HEK293 (cell line): Measurements from ENCODE around the gene SLIT1.

Experiments used
- CTCF ChIA-PET: fragments of 350-600 bp; formaldehyde crosslinking; extraction: SDS; loops from one replicate; lab custom pipeline; 2021; ENCODE audit warnings: antibody characterized with exemption; lab: Yijun Ruan, JAX
- POLR2A ChIA-PET: fragments of 300-600 bp; formaldehyde crosslinking; extraction: SDS; loops from one replicate; lab custom pipeline; 2020; ENCODE audit warnings: antibody characterized with exemption, inconsistent platforms; lab: Yijun Ruan, JAX
- H3K27ac ChIP-seq: fragments of 200-500 bp; sonication (Bioruptor generic); 2 replicates; pipeline ENCODE4 v1.5.1; 2014; ENCODE audit warnings: low read depth, low read length, control low read depth, inconsistent platforms; ENCODE audit errors: extremely low read depth
- H3K36me3 ChIP-seq, 2 experiments: fragments of 200-500 bp in 1 of 2; sonication (Bioruptor generic) in 1 of 2; 1 replicate in 1 of 2; 2 replicates in 1 of 2; pipeline ENCODE4 v1.5.1; 2014 to 2017; ENCODE audit warnings: inconsistent platforms in 2 of 2, low read length in 2 of 2; ENCODE audit not compliant: control insufficient read depth in 2 of 2, insufficient read depth in 1 of 2
- H3K4me1 ChIP-seq: fragments of 200-500 bp; sonication (Bioruptor generic); 2 replicates; pipeline ENCODE4 v1.5.1; 2014; ENCODE audit warnings: mild to moderate bottlenecking, low read length, inconsistent platforms; ENCODE audit not compliant: control insufficient read depth, insufficient read depth
- H3K4me3 ChIP-seq: 2 replicates; pipeline ENCODE4 v1.5.1; 2011; ENCODE audit warnings: low read depth, mild to moderate bottlenecking, control low read depth, low read length, moderate library complexity
- H3K9me3 ChIP-seq: fragments of 200-500 bp; sonication (Bioruptor generic); 2 replicates; pipeline ENCODE4 v1.5.1; 2014; ENCODE audit warnings: low read depth, low read length, inconsistent platforms; ENCODE audit not compliant: control insufficient read depth, insufficient read depth
- BCL11A ChIP-seq: fragments of 450-650 bp; formaldehyde crosslinking; IDR thresholded peaks from 2 replicates; pipeline ENCODE4 v1.5.1; 2016; ENCODE audit warnings: low read depth, missing biosample characterization, missing genetic modification characterization
- EGR2 ChIP-seq: fragments of 450-650 bp; formaldehyde crosslinking; IDR thresholded peaks from 2 replicates; pipeline ENCODE4 v1.5.1; 2016; ENCODE audit warnings: low read depth, missing biosample characterization, missing genetic modification characterization
- FEZF1 ChIP-seq: fragments of 450-650 bp; formaldehyde crosslinking; IDR thresholded peaks from 2 replicates; pipeline ENCODE4 v1.5.1; 2016; ENCODE audit warnings: missing biosample characterization, missing genetic modification characterization
- GLIS2 ChIP-seq: fragments of 450-650 bp; formaldehyde crosslinking; IDR thresholded peaks from 2 replicates; pipeline ENCODE4 v1.5.1; 2016; ENCODE audit warnings: missing biosample characterization, missing genetic modification characterization
- KLF10 ChIP-seq: fragments of 450-650 bp; IDR thresholded peaks from 2 replicates; pipeline ENCODE4 v1.5.1; 2018; ENCODE audit warnings: missing biosample characterization, mild to moderate bottlenecking, missing genetic modification characterization
- OSR2 ChIP-seq: fragments of 450-650 bp; formaldehyde crosslinking; IDR thresholded peaks from 2 replicates; pipeline ENCODE4 v1.5.1; 2016; ENCODE audit warnings: missing biosample characterization, missing genetic modification characterization
- PBX3 ChIP-seq: sonication (generic); formaldehyde crosslinking; IDR thresholded peaks from 2 replicates; pipeline ENCODE4 v1.8.1; 2022; ENCODE audit warnings: mild to moderate bottlenecking, moderate library complexity, missing genetic modification reagents
- PRDM1 ChIP-seq: fragments of 450-650 bp; formaldehyde crosslinking; IDR thresholded peaks from 2 replicates; pipeline ENCODE4; 2016; ENCODE audit warnings: missing biosample characterization, missing genetic modification characterization
- REST ChIP-seq: fragments of 450-650 bp; formaldehyde crosslinking; IDR thresholded peaks from 2 replicates; pipeline ENCODE4 v1.5.1; 2016; ENCODE audit warnings: missing biosample characterization, missing genetic modification characterization
- SCRT1 ChIP-seq: fragments of 450-650 bp; formaldehyde crosslinking; IDR thresholded peaks from 2 replicates; pipeline ENCODE4 v1.5.1; 2016; ENCODE audit warnings: missing biosample characterization, missing genetic modification characterization, borderline replicate concordance
- ZBTB6 ChIP-seq: fragments of 450-650 bp; formaldehyde crosslinking; IDR thresholded peaks from 2 replicates; pipeline ENCODE4 v1.5.1; 2017; ENCODE audit warnings: missing biosample characterization, missing genetic modification characterization
- ZFHX2 ChIP-seq: fragments of 450-650 bp; formaldehyde crosslinking; conservative IDR thresholded peaks from 2 replicates; pipeline ENCODE4 v1.5.1; 2016; ENCODE audit warnings: missing biosample characterization, missing genetic modification characterization
- ZNF157 ChIP-seq: fragments of 450-650 bp; formaldehyde crosslinking; IDR thresholded peaks from 2 replicates; pipeline ENCODE4 v1.5.1; 2016; ENCODE audit warnings: missing biosample characterization, missing genetic modification characterization
- ZNF23 ChIP-seq: fragments of 450-650 bp; formaldehyde crosslinking; IDR thresholded peaks from 2 replicates; pipeline ENCODE4 v1.5.1; 2016; ENCODE audit warnings: missing biosample characterization, missing genetic modification characterization, borderline replicate concordance
- ZNF24 ChIP-seq: fragments of 450-650 bp; formaldehyde crosslinking; IDR thresholded peaks from 2 replicates; pipeline ENCODE4 v1.5.1; 2016; ENCODE audit warnings: missing biosample characterization, missing genetic modification characterization
- ZNF248 ChIP-seq: fragments of 450-650 bp; formaldehyde crosslinking; IDR thresholded peaks from 2 replicates; pipeline ENCODE4 v1.5.1; 2017; ENCODE audit warnings: missing biosample characterization, missing genetic modification characterization
- ZNF280D ChIP-seq: fragments of 450-650 bp; formaldehyde crosslinking; IDR thresholded peaks from 2 replicates; pipeline ENCODE4 v1.5.1; 2016; ENCODE audit warnings: missing biosample characterization, missing genetic modification characterization
- ZNF391 ChIP-seq: fragments of 450-650 bp; formaldehyde crosslinking; IDR thresholded peaks from 2 replicates; pipeline ENCODE4 v1.5.1; 2016; ENCODE audit warnings: low read depth, missing biosample characterization, missing genetic modification characterization, borderline replicate concordance
- ZNF423 ChIP-seq: fragments of 450-650 bp; formaldehyde crosslinking; IDR thresholded peaks from 2 replicates; pipeline ENCODE4 v1.5.1; 2016; ENCODE audit warnings: missing biosample characterization, missing genetic modification characterization
- ZNF558 ChIP-seq: fragments of 450-650 bp; formaldehyde crosslinking; IDR thresholded peaks from 2 replicates; pipeline ENCODE4 v1.5.1; 2016; ENCODE audit warnings: missing biosample characterization, missing genetic modification characterization
- ZNF660 ChIP-seq: fragments of 450-650 bp; IDR thresholded peaks from 2 replicates; pipeline ENCODE4 v1.5.1; 2018; ENCODE audit warnings: missing biosample characterization, mild to moderate bottlenecking, missing genetic modification characterization

SLIT1 gene

GRCh38 chr10:97078261-97078937, 107.4 kb downstream of the SLIT1 start:
- no peaks in the 10 kb centered on the region for H3K36me3 ChIP-seq
- no peak overlapping the region for H3K27ac ChIP-seq
- H3K4me3 ChIP-seq: no peak overlapping the region
- H3K9me3 ChIP-seq: no peaks in the 10 kb centered on the region
- TF ChIP-seq ZNF248 (no peak), ZNF24 (no peak), OSR2 (tag by site-specific recombination) (no peak), ZNF157 (tag by site-specific recombination) (no peak), ZNF23 (tag by site-specific recombination) (no peak)
- POLR2A ChIA-PET: no interaction called here
- CTCF ChIA-PET: interaction anchor here (0.6 to 6.6 kb wide), 8 partner anchors 13 to 708 kb away, joined by 3 to 66 read pairs (median 4); no protein-coding TSS in a partner anchor
- H3K4me1 ChIP-seq: no peaks in the 10 kb centered on the region

GRCh38 chr10:97076781-97077180, 109.0 kb downstream of the SLIT1 start:
- no peak overlapping the region for H3K27ac ChIP-seq
- POLR2A ChIA-PET: no interaction called here
- CTCF ChIA-PET: interaction anchor here (1.1 to 6.6 kb wide), 4 partner anchors 40 to 132 kb away, joined by 3 to 66 read pairs (median 12); no protein-coding TSS in a partner anchor
- H3K4me3 ChIP-seq: no peak overlapping the region
- H3K4me1 ChIP-seq: no peaks in the 10 kb centered on the region
- no peaks in the 10 kb centered on the region for H3K36me3 ChIP-seq
- H3K9me3 ChIP-seq: no peaks in the 10 kb centered on the region
- TF ChIP-seq ZNF558 (tag by site-specific recombination) (no peak), ZNF660 (no peak), PBX3 (CRISPR knock-in tag) (no peak), ZNF391 (tag by site-specific recombination) (no peak), KLF10 (no peak), REST (tag by site-specific recombination) (no peak), SCRT1 (tag by site-specific recombination) (no peak), BCL11A (tag by site-specific recombination) (no peak), EGR2 (tag by site-specific recombination) (0 out of 2 replicates have a peak, but pooled peaks have one; percentile 16), PRDM1 (no peak), ZBTB6 (tag by site-specific recombination) (no peak), ZNF280D (tag by site-specific recombination) (no peak), ZNF423 (tag by site-specific recombination) (no peak), ZFHX2 (tag by site-specific recombination) (0 out of 2 replicates have a peak, but pooled peaks have one; percentile 11), FEZF1 (tag by site-specific recombination) (no peak), GLIS2 (tag by site-specific recombination) (no peak)
- TF ChIP-seq, all 188 proteins: peak for 2
